ENCODE results near the gene C6orf132.

The C6orf132 gene

DNA sequence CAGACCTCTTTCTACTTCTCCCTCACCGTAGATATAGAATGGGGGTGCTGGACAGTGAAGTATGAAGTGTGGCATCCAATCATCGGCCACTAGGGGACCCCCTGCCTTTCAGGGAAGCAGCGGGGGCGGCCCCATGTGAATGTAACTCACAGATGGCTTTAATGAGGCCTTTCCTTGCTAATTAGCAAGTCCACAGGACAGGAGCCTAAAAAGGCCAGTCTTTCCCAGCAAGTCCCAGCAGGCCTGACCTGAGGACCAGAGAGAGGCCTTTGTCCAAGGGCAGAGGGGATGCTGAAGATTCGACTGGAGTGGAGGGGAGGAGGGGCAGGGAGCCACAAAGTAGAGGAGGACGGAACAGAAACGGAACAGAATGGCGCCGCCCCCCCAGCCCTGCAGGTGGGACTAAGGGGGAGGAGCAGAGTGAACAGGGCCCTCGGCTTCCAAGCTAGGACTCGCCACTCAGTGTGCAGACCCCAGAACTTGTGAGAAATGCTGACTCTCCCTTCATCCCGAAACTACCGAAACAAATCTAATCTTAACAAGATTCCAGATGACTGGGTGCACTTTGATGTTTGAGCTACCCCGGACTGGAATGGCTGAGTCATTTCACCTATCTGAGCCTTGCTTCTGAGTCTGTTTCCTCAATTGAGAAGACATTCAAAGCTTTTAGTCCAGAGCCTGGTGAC, 5.8 kb downstream of the C6orf132 start:
- DNase-seq (ENCODE audit: low read depth): no peak

- no peak for DNase-seq (ENCODE audit: low read depth)
Observed at GRCh38 chr6:42135722-42136121, 6.7 kb downstream of the C6orf132 start.

GRCh38 chr6:42135161-42135560, 7.3 kb downstream of the C6orf132 start:
- DNase-seq (ENCODE audit: low read depth): no peak

DNA sequence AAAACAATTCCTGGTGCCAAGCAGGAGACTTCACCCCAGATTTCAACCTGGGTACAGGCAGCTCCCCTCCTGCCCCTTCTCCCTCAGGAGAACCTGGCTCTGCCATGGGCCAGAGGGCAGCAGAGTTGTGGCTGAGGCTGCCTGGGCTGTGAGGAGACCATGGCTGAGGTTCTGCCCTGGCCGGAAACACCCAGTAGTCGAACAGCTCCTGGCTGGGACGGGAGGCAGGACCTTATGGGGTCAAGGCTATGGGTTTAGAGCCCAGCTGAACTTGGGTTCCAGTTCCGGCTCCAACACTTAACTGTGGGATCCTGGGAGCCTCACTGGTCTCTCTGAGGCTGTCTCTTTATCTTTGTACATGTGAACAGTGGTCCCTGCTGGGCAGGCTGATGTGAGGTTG, 8.5 kb downstream of the C6orf132 start:
- no peak for DNase-seq (ENCODE audit: low read depth)

- no peak for DNase-seq (ENCODE audit: low read depth)
Observed at GRCh38 chr6:42131531-42131930, 10.9 kb downstream of the C6orf132 start.

DNA sequence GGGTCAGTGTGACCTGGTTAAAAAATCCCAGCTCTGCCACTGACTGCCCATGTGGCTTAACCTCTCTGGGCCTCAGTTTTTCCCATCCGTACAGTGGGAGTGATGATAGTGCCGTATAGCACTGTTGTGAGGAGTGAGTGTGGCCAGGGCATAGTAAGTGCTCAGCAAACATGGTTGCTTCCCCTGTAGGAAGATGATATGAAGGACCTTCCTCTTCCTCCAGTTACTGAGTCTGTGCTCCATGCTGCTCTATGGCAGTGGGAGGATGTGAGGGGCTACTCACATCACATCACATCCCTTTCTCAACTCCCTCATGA, 13.1 kb downstream of the C6orf132 start:
- no peak for DNase-seq (ENCODE audit: low read depth)

- DNase-seq (ENCODE audit: low read depth): no peak
Observed at GRCh38 chr6:42128460-42129359, 13.7 kb downstream of the C6orf132 start.

DNA sequence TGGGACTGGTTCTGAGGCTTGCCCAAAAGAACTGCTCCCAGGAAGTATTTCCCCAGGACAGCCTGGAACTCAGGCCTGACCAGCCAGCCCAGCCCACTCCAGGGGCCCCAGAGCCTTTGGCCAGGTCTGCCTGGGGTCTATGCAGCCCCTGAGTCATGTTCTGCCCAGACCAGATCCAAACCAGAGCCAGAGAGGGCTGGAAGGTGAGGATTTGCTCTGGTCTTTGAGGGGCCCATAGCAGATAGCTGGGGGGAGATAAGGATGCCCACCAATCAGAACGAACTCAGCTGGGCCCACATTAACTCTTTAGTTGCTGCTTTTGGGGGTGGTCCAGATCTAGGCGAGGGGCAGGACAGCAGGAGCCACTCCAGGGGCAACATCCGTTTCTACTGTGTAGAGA, 16.8 kb downstream of the C6orf132 start:
- DNase-seq (ENCODE audit: low read depth): no peak

GRCh38 chr6:42125231-42125630, 17.2 kb downstream of the C6orf132 start:
- DNase-seq (ENCODE audit: low read depth): no peak

DNA sequence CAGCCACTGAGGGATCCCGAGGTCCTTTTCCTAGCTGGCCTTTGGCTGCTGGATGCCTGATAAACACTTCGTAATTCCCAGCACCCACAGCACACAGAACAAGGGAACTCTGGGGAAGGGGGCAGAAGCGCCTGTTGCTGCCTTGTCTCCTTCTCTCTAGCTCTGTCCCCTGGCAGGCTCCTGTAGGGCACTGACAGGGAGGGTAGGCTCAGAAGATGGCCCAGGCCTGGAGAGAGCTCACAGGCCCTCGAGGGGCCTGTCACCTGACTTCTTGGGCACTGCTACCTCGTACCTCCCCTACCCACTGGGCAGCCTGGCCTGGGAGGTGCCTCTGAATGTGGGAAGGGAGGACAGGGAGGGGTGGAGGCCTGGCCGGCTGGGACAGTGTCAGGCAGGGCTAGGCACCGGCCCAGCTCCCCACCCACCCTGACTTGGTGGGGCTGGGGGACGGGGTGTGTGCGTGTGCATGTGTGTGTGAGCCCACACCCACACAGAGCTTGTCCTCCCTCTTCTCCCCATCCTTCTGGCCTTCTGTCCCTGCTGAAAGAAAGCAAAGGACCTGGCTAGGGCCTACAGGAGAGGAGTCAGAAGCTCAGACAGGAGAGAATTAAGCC, 18.1 kb downstream of the C6orf132 start:
- DNase-seq (ENCODE audit: low read depth): no peak

DNA sequence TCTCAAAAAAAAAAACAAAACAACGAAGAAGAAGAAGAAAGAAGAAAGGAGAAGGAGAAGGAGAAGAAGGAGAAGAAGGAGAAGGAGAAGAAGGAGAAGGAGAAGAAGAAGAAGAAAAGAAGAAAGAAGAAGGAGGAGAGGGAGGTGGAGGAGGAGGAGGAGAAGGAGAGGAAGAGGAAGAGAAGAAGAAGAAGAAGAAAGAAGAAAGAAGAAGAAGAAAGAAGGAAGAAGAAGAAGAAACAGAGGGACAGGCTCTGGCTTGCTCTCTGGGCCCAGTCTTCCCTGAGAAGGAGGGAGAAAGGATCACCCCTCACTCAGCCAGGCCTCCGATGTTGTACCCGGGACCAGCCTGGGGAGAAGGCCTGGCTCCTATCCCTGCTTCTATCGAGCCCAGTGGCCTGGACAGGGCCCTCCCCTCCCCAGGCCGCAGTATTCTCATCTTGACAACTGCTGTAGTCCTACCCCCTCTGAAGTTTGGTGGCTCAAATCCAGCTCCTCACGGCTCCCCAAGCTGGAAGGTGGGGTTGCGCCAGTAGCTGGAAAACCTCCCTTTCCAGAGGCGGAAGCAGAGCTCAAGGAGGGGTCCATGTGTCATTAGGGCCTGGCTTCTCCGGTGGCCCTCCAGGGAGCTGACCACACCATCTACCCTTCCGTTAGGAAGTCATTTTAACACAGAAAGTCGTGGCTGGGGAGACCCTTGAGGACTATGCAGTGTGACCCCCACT, 18.9 kb downstream of the C6orf132 start:
- no peak for DNase-seq (ENCODE audit: low read depth)

DNA sequence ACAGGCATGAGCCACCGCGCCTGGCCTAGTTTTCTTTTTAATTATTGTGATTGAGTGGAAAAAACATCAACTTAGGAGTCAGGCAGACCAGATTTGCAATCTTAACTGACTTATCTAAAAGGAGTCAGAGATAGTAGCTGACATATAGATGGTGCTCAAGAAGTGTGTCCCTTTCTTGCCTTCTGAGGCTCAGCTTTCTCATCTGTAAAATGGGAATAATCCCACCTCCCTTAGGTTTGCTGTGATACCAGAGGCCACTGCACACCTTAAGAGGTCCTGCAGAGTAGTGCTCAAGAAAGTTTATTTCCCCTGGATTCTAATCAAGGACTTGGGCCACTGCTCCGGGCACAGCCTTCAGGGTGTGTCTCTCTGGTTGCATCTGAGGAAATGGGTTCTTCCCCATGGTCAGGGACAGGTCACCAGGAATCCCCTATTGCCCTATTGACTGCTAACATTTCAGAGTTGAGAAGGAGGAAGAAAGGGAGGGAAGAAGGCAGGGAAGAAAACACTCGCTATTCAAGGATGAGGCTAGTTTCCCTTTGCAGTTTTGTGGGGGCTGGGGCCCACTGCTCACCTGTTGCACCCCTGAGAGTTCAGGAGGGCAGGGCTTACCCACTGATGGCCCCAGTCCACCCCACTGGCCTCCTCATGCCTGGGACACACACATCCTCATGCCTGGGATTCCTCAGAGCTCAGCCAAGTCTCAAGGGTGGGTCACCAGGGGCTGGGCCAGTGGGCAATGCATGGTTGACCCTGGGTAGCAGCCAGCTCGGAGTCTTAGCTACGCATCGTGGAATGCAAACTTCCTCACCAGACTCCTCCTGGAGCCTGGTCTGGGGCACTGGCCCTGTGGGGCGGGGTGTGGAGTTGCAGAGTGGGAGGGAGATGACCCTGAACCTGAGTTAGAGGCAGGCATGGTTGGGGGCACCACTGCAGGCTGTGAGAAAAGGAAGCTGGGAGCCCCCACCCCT, 21.2 kb downstream of the C6orf132 start:
- no peak for DNase-seq (ENCODE audit: low read depth)

GRCh38 chr6:42118162-42119001, 24.0 kb downstream of the C6orf132 start:
- DNase-seq (ENCODE audit: low read depth): no peak

GRCh38 chr6:42117843-42118161, 24.6 kb downstream of the C6orf132 start:
- DNase-seq (ENCODE audit: low read depth): no peak

DNA sequence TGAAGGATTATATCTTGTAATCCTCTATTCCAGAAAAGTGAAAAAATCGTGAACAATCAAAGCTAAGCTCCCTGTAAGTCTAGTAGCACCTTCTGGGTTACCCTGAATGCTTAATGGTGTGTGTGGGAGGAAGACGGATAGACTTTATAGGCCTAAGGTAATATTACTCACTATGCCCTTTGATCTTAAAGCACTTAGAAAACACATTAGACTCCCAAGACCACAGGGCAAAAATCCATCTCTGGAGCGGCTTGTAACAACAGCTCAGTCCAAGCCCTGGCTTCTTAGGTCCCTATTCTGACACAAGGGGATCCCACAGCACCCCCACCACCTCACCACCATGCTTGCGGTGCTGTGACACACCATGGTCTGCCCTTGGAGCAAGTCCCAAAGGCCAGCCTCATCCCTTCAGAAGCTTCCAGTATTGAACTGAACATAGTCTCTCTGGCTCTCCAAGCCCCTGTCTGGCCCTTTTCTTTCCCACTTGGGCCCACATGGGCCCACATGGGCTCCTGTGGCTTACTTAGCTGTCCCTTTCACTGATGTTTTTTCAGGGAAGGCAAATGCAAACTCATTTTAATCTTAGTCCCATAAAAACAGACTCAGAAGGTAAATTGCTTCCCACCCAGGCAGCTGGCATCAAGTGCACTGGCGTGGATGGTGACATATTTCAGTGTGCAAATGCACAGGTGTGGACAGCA, 28.3 kb downstream of the C6orf132 start:
- no peak for DNase-seq (ENCODE audit: low read depth)

DNA sequence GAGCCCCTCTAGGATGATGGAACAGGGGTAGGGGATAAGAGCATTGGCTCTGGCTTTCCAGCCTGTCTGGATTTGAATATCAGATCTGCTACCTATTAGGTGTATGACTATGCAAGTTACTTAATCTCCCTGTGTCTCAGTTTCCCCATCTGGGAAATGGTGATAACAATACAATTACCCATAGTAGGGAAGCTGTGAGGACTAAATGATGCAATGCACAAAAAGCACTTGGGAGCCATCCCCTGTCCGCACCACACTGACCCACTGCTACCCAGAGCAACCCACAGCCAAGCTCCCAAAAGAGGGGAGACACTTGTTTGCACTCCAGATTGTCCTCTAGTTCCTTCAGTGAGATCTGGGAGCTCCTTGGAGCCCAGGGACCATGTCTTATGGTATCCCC, 30.1 kb downstream of the C6orf132 start:
- DNase-seq (ENCODE audit: low read depth): no peak

- no peak for DNase-seq (ENCODE audit: low read depth)
Observed at GRCh38 chr6:42110683-42111082, 31.7 kb downstream of the C6orf132 start.

DNA sequence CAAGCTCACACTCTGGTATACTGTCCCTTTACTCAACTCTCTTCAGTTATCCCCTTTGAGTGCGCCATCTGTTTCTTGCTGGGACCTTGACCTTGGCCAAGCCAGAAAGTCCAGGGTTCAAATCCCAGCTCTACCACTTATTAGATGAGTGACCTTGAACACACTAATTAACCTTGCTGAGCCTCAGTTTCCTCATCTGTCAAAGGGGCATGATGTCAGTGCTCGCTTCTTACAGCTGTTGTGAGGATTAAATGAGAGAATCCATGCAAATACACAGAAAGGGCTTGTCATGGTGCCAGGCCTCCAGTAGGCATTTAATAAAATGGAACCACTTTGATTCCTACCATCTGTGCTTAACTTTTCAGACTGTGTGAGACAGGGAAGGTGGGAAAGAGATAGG, 34.3 kb downstream of the C6orf132 start:
- no peak for DNase-seq (ENCODE audit: low read depth)

- DNase-seq (ENCODE audit: low read depth): no peak
Observed at GRCh38 chr6:42106112-42107023, 36.1 kb downstream of the C6orf132 start.
